Neural crest cell (in vitro differentiated cells): Measurements from ENCODE around the gene CELA2A. TPM values are rescaled to one million over a fixed set of nuclear protein-coding genes. Genes with fewer than 3 reads are reported as not detected.
"Not testable (repeated sequence)": the region's sequence is repeated elsewhere in the genome, so short reads cannot be mapped to it uniquely, and the experiment has no call there.

Source experiments
- DNase-seq: peaks from one replicate; pipeline ENCODE4 v3.0.0; 2021; ENCODE audit warnings: low read depth, mixed read lengths, low spot score
- H3K27ac Mint-ChIP-seq: one replicate; pipeline ENCODE4 v1.8.0; 2021; ENCODE audit warnings: mild to moderate bottlenecking, mixed read lengths; ENCODE audit not compliant: unreplicated experiment
- H3K27me3 Mint-ChIP-seq: 2 replicates; pipeline ENCODE4 v1.8.0; 2021; ENCODE audit warnings: low read depth, mild to moderate bottlenecking, mixed read lengths
- H3K36me3 Mint-ChIP-seq: 2 replicates; pipeline ENCODE4 v1.8.0; 2021; ENCODE audit warnings: low read depth, mild to moderate bottlenecking, mixed read lengths
- H3K4me1 Mint-ChIP-seq: 2 replicates; pipeline ENCODE4 v1.8.0; 2021; ENCODE audit warnings: mixed read lengths
- H3K4me3 Mint-ChIP-seq: one replicate; pipeline ENCODE4 v1.8.0; 2021; ENCODE audit warnings: mild to moderate bottlenecking, mixed read lengths
- H3K9me3 Mint-ChIP-seq: 2 replicates; pipeline ENCODE4 v1.8.0; 2021; ENCODE audit warnings: mixed read lengths
- total RNA-seq: library from RNA; stranded (reverse); gene quantifications from 2 replicates; pipeline ENCODE4 v1.2.1, GENCODE V29; 2021
- TF ChIP-seq, protein P1 (sequence below): fragments of 200-600 bp; sonication (generic); conservative IDR thresholded peaks from 2 replicates; pipeline ENCODE4 v1.5.0; 2021; ENCODE audit warnings: antibody characterized with exemption, mild to moderate bottlenecking

Gene CELA2A
- total RNA-seq, 1 donor from 2014 or later: not detected

DNA sequence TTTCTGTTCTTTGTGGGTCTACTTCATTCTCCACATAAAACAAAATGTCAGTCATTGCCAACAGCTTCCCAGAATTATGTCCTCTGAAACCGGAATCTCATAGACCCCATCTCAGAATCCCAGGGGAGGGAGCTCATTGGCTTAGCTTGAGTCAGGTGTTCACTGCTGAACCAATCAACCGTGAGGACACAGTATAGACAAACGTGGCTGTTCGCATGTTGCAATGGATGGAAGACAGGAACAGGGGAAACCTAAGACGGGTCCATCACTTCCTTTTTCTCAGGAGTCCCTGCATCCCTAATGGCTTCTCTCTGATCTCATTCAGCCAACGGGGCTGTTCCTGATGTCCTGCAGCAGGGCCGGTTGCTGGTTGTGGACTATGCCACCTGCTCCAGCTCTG lies 9.1 kb downstream of the CELA2A start:
- Mint-ChIP-seq H3K27me3 (no peaks in the 10 kb centered on the region), H3K4me3 (no peak overlapping the region), H3K36me3 (no peaks in the 10 kb centered on the region), H3K27ac (no peak overlapping the region), H3K4me1 (peaks cover 6% of the 10 kb centered on the region), H3K9me3 (no peaks in the 10 kb centered on the region)
- TF ChIP-seq, protein P1, sequence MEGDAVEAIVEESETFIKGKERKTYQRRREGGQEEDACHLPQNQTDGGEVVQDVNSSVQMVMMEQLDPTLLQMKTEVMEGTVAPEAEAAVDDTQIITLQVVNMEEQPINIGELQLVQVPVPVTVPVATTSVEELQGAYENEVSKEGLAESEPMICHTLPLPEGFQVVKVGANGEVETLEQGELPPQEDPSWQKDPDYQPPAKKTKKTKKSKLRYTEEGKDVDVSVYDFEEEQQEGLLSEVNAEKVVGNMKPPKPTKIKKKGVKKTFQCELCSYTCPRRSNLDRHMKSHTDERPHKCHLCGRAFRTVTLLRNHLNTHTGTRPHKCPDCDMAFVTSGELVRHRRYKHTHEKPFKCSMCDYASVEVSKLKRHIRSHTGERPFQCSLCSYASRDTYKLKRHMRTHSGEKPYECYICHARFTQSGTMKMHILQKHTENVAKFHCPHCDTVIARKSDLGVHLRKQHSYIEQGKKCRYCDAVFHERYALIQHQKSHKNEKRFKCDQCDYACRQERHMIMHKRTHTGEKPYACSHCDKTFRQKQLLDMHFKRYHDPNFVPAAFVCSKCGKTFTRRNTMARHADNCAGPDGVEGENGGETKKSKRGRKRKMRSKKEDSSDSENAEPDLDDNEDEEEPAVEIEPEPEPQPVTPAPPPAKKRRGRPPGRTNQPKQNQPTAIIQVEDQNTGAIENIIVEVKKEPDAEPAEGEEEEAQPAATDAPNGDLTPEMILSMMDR: no peak
- DNase-seq: no peak

DNA sequence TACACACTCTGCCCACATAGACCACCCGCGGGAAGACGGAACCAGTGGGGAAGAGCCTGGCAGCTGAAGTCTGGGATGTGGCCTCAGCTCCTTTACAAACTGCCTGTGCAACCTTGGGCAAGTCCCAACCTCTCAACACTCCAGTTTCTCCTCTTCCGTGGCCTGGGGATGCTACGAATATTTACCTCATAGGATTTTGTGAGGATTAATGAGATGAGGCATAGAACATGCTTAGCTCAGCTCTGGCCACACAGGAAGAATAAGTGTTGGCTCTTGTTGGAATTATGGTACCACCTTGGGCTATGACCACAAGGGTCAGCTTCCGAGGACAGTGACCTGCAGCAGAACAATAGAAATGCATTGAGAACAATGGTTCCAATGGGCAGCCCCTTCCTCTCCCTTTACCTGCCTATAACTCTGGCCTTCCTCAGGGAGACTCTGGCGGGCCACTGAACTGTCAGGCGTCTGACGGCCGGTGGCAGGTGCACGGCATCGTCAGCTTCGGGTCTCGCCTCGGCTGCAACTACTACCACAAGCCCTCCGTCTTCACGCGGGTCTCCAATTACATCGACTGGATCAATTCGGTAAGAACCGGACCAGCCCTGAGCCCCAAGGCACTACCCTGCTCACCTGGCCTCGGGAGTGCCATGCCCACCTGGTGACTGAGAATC lies 10.6 kb downstream of the CELA2A start:
- DNase-seq, H3K4me3 Mint-ChIP-seq, H3K27ac Mint-ChIP-seq, H3K4me1 Mint-ChIP-seq, H3K27me3 Mint-ChIP-seq, H3K36me3 Mint-ChIP-seq, H3K9me3 Mint-ChIP-seq: not testable (repeated sequence)

DNA sequence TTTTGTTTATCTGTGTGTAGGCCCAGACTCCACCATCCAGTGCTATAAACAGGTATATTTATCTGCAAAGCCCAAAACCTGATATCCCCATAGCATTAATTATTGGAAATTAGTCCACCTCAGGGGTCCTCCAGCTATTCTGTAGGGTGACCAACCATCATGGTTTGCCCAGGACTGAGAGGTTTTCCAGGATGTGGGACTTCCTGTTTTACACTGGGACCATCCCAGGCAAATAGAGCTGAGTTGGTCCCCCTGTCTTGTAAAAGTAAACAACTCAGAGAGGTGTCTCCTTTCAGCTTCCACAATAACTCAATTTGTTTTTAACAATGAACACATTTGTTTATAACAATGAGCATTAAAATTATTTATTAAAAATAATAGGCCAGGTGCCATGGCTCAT lies 11.6 kb downstream of the CELA2A start:
- H3K36me3 Mint-ChIP-seq: no peaks in the 10 kb centered on the region
- TF ChIP-seq, protein P1: no peak
- no peaks in the 10 kb centered on the region for H3K9me3 Mint-ChIP-seq
- no peak for DNase-seq
- H3K27ac Mint-ChIP-seq: no peak overlapping the region
- H3K4me1 Mint-ChIP-seq: peaks cover 6% of the 10 kb centered on the region
- H3K27me3 Mint-ChIP-seq: no peaks in the 10 kb centered on the region
- H3K4me3 Mint-ChIP-seq: no peak overlapping the region

DNA sequence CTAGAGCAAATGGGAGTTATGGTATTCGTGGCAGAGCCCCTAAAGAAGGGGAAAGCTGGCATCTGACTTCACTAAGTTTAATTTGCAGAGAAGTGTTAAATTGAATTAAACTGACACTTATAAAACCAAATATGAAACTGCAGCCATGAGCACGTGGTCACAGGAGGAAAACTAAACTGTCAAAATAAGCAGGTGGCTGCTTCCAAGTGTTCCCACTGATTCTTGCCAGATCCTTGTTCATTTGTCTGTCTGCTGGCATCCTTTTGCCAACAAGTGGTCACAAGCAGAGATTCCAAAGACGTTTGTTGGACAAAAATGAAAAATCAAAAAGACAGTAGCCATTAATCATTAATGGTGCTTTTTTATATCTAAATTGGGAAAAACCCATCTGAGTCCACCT lies 12.8 kb downstream of the CELA2A start:
- Mint-ChIP-seq H3K27ac (no peak overlapping the region), H3K4me1 (peaks cover 3% of the 10 kb centered on the region), H3K27me3 (no peaks in the 10 kb centered on the region), H3K4me3 (no peak overlapping the region), H3K36me3 (no peaks in the 10 kb centered on the region), H3K9me3 (no peaks in the 10 kb centered on the region)
- no peak for DNase-seq
- TF ChIP-seq, protein P1: no peak

DNA sequence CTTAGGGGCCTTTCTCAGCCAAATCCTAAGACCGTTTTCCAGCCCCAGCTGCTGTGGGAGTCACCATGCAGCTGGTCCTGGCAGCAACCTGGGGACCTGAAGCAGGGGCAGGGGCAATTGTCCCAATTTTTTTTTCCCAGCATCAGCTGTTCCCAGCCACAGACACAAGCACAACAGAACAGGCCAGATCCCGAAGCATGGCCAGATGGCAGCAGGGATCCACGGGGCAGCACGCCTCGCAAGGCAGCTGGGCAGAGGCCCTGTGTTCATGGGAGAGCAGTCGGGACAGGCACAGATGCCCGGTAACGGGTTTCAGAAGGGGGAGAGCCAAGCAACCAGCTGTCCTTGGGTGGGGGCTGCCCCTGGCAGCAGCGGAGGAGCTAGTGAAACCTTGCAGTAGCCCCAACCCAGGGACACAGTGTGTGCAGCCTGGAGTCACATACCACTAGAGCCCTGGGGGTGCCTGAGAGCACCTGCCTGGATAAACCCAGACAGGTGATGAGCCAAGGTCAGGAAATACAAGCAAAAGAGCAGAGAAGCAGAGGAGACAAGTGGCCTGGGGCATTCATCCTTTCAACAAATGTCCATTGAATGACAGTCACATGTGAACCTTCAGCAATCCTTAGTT lies 13.4 kb downstream of the CELA2A start:
- H3K27me3 Mint-ChIP-seq, H3K4me1 Mint-ChIP-seq, H3K36me3 Mint-ChIP-seq, H3K27ac Mint-ChIP-seq, H3K4me3 Mint-ChIP-seq, DNase-seq, H3K9me3 Mint-ChIP-seq: not testable (repeated sequence)

DNA sequence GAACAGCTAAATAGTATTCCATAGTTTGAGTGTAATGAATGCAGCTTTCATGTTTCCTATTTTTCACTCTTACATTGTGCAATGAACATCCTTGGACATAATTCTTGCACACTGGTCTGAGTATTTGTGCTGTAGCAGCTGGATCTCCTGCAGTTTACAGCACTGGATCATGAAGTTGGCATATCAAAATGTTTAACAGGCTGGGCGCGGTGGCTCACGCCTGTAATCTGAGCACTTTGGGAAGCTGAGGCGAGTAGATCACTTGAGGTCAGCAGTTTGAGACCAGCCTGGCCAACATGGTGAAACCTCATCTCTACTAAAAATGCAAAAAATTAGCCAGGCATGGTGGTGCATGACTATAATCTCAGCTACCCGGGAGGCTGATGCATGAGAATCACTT lies 14.5 kb downstream of the CELA2A start:
- not testable (repeated sequence) for DNase-seq, H3K27ac Mint-ChIP-seq, H3K27me3 Mint-ChIP-seq, H3K4me3 Mint-ChIP-seq, H3K9me3 Mint-ChIP-seq, H3K36me3 Mint-ChIP-seq, H3K4me1 Mint-ChIP-seq

DNA sequence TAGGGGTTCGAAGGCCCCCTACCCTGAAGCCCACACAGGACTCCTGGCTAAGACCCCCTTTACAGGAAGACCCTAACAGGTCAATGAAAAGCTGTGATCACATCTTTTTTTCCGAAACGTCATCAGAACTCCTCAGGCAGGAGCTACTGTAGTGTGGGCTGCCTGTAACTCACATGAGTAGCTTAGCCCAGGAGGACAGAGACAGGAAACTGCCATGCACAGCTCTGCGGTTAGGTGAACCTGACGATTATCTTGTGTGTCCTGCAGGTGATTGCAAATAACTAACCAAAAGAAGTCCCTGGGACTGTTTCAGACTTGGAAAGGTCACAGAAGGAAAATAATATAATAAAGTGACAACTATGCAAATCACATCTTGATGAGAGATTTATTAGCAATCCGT lies 15.2 kb downstream of the CELA2A start:
- DNase-seq, H3K27ac Mint-ChIP-seq, H3K4me3 Mint-ChIP-seq, H3K36me3 Mint-ChIP-seq, H3K9me3 Mint-ChIP-seq, H3K27me3 Mint-ChIP-seq, H3K4me1 Mint-ChIP-seq: not testable (repeated sequence)
